Measurements from ENCODE around the gene TNFRSF18.

- no peak for TF ChIP-seq CTCF (IDR thresholded peaks at IDR 0.05; ENCODE audit: low read length)
- no peak for TF ChIP-seq EZH2 (optimal IDR thresholded peaks at IDR 0.05; ENCODE audit: low read depth, low read length)
Observed at GRCh38 chr1:1164361-1164700, 42.1 kb downstream of the TNFRSF18 start.
